Measurements from ENCODE around the gene LOXL4.

The LOXL4 gene

DNA sequence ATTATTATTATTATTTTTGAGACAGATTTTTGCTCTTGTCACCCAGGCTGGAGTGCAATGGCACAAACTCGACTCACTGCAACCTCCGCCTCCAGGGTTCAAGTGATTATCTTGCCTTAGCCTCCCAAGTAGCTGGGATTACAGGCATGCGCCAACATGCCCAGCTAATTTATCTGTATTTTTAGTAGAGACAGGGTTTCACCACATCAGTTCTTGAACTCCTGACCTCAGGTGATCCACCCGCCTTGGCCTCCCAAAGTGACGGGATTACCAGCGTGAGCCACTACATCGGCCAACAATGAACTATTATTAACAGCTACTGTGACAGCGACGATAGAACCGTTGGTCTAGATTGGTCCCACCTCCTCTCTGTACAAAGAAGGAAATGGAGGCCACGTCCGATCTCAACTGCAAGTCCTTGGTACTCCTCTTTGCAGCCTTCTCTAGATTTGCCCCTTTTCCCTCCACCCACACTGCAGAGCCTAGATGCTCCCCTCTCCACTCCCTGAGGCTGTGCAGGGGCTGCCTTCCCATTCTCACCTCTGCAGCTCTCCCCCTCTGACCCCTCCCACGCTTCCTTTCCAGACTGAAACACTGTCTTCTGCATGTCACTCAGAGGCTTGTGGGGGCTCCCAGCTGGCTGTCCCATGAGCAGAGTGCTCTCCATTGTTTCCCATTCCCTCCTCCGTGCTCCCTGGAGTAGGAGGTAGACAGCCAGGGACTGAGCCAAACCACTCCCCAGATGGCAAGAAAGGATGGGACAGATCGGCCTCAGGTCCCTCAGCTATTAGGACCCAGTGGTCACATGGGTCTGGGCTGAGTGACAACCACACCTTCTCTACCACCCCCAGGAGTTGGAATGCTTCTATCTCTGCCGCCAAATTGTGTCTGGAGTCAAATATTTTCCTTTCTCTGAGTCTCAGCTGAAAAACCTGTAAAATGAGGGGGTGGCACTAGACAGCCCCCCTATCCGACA, 2.3 kb downstream of the LOXL4 start:
- FAIRE-seq (no peak), DNase-seq (ENCODE audit: insufficient read length, low spot score) (no peak)

DNA sequence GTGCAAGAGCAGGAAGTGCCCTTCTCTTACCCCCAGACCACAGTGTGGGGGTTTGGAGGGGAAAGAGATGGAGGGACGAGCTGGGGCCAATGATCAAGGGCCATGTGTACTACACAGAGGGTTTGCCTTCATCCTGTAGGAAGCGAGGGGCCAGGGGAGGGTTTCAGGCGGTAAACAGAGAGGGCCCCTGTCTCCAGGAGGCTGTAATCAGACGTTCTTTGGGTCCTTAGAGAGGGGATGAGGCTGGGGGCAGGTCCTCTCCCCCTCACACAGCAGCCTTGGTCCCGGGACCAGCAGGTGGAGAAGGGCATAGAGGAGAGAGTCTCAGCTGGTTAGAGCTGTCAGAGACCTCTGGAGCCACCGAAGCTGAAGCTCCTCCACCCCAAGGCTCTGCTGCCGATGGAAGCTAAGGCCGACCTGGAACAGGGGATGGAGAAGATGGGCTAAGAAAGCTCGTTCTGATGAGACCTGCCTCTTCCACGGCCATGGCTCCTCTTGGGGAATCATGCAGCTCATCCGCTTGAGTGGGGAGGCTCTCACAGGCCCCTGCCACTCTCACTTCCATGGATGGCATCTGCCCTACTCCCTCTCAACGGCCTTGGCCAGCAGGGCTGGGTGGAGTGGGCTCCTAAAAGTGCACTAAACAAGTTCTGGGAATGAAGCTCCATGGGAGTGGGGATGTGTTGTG, 3.5 kb downstream of the LOXL4 start:
- FAIRE-seq (peak; percentile 23), DNase-seq (ENCODE audit: insufficient read length, low spot score) (no peak)

DNA sequence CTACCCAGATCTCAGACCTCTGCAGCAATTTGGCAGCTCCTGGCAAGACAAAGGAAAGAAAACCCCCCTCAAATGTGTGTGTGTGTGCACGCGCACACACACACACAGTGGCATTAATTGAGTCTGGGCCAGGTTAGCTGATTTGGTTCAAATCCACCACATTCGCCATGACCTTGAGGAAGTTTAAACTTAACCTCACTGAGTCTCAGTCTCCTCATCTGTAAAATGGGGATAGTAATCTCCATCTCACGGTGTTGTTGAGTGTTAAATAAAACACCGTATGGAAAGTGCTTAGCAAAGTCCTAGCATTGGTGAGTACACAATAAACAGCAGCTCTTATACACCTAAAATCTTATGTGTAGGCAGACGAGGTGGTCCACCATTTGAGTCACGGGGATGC, 4.9 kb downstream of the LOXL4 start:
- no peak for FAIRE-seq
- no peak for DNase-seq (ENCODE audit: insufficient read length, low spot score)

DNA sequence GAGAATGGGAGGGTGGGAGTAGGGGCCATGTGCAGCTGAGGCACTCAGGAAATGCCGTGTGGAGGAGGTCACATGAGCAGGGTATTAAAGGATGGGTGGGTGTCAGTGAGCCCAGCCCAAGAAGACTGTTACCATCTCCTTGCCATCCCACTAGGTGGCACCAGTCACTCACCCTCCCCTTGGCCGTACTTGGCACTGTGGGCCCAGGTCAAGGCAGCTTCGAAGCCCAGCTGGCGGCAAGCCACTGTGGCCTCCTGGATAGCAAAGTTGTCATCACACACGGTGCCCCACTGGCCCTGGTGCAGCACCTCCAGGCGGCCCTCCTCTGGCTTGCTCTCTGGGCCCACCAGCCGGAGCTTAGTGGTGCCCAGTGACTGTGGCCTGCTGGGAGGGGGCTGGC, 5.4 kb downstream of the LOXL4 start:
- DNase-seq (ENCODE audit: insufficient read length, low spot score) (no peak), FAIRE-seq (peak; percentile 70)

DNA sequence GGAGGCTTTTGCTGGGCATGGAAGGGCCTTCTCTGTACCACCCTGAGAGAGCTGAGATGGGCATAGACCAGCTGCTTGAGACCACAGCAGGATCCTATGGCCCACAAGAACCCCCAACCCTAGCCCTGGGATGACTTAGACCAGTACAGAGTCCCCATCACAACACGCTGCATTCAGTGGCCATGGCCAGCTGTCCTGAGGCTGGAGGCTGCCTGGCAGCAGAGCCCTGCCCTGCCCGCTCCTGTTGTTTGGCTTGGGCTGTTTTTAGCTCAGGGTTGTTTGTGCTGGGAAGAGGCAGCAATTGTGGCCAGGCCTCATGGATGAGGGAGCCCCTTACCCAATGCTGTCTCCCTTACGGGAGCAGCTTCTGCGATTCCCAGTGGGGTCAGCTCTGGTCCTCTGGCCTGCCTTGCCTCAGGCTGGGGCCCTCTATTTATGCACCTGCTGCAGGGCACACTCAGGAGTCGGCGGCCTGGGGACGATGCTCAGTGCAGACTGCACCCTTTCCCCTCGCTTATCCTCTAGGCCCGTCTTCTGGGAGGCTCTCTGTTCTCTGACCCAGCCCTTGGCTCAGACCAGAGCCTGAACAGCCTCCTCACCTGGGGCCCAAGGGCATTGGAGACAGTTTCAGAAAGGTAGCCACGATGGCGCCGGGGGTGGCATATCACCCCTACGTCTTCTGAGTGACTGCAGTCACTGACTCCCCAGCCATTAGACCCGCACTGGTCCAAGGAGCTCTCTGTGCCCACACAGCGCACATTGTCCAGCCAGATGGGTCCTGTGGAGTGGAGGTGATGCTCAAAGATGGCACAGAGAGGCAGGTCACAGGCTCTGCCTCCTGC, 6.3 kb downstream of the LOXL4 start:
- FAIRE-seq (no peak), DNase-seq (ENCODE audit: insufficient read length, low spot score) (no peak)

DNA sequence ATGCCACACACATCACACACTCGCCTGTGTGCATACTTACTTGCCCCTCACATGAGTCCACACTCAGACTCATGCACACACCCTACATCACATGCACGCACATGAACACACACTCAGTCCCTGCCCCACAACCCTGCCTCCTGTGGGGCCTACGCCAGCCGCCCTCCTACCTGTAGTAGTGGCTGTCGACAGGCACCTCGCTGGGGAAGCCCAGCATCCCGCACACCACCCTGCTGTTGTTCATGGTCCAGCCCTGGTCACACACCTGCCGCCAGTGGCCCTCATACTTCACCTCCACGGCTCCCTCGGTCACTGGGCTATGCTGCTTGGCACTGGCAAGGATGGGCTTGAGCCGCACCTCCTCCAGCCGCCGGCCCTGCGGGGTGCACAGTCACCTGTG, 7.2 kb downstream of the LOXL4 start:
- no peak for FAIRE-seq
- DNase-seq (ENCODE audit: insufficient read length, low spot score) = no peak

DNA sequence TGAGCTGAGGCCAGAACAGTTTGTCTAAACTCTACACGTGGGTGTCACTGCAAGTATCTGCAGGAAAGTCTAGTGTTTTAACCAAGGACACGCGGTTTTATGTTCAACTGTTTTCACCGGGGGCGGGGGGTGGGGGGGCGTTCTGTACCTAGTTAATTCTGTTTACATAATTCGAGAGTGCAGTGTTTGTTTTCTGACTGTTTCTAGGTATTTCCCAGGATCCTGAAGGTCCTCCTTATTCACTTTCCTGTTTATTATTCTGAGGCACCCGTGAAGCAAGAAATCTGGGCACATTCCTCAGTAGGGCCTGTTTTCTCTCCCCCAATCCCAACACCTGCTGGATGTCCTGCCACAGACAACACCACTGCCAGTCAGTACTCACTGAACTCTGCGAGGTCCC, 7.6 kb downstream of the LOXL4 start:
- DNase-seq (ENCODE audit: insufficient read length, low spot score) = no peak
- no peak for FAIRE-seq

DNA sequence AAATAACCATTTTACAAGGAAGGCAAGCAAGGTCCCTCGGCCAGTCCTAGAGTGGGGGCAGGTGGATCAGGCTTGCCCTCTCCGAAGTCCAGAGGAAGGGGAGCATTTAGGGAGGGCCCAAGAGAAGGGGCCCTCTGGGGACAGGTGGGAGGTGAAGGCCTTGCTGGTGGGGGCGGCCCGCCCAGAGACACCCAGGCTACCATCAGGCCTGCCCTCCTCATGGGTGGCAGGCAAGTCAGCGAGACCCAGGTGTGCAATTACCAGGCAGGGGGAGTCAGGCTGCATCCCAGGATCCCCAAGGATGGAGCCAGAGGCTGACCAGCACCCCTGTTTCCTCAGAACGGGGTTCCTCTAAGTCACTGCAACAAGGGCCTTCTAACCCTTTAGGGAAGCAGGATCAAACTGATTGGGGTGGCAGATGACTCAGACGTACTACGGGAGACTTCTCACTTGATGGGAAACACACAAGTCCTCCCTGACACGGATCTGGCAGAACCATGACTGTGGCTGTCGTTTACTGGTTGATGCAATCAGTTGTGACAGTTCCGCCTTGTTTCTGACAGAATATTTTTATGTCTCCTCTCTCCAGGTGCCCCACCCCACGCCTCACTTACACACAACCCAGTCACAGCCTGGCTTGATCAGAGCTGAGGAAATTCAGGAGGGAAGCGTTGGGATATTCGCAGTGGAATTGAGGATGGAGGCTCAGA, 8.2 kb downstream of the LOXL4 start:
- FAIRE-seq (no peak), DNase-seq (ENCODE audit: insufficient read length, low spot score) (no peak)

DNA sequence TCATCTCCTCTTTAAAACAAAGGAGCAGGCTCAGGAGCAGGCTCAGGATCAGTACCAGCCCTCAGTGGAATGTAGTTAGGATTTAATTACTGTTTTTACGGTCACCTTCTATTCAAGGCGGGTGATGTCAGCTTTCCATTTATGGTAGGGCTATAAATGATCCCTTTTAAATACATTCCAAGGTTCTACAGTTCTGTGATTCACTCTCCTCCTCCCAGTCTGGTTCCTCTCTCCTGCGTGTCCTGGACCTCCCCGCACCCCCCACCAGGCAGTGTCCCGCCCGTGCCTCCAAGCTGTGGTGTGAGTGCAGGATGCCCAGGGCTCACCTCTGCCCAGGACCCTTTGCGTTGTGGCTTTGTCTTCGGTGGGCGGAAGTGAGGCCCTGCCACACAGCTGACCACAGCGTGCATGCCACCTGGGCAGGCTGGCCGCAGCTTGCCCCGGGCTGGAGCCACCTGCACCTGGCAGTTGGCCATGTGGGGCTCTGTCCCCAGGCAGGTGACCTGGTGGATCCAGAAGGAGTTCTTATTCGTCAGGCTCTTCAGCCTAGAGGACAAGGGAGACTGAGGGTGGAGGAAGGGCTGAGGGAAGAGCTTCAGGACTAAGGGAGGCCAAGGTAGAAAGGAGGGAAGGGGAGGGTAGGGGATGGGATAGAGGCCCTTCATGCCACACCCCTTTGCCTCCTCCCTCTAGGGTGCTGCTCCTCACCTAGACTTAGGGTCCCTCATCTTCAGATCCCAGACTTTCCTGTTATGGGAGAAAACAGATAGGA, 9.1 kb downstream of the LOXL4 start:
- DNase-seq (ENCODE audit: insufficient read length, low spot score) = no peak
- no peak for FAIRE-seq

DNA sequence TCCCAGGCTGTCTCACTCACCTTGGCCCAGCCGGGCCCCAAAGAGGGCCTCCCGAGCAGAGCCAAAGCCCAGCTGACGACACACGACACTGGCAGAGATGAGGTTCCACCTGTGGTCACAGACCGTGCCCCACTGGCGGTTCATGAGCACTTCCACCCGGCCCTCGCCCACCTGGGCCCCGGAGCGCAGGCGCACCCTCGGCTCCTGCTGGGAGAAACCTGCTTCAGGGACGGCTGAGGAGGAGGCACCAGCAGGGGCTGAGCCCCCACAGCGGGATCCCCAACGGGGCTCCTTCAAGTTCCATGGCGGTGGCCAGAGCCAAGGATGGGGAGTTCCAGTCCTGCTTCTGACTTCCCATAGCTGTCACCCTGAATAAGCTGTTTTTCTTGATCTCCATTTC, 10.0 kb downstream of the LOXL4 start:
- FAIRE-seq (no peak), DNase-seq (ENCODE audit: insufficient read length, low spot score) (no peak)

DNA sequence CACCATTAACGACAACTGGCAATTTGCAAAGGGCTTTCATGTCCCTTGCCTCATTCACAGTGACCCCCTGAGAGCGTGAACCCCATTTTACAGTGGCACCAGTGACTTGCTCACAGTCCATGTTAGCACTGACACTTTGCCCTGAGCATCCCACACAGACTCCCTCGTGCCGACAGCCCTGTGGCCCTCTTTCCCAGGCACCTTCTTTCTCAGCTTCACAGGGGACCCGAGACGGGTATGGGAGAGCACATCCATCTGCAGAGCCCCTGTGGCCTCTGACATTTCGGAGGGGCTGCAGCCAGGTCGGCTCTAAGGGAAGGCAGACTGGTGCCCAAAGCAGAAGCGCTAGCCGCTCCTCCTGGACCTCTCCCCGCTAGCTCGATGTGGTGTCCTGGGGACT, 10.8 kb downstream of the LOXL4 start:
- no peak for FAIRE-seq
- DNase-seq (ENCODE audit: insufficient read length, low spot score) = no peak

DNA sequence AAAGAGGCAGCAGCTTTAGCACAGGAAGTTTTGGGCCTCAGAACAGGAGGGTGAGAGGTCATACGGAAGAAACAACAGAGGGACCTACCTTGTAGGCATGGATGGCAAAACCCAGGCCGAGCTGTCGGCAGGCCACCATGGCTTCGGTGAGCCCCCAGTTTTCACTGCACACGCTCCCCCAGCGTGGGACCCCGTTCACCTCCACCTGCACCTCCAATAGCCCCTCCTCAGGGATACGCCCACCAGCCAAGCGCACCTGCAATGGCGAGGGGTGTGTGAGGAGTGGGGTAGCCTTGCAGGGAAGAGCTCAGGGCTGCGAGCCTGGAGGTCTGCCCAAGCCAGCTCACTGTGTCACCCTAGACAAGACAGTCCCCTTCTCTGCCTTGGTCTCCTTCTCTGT, 11.3 kb downstream of the LOXL4 start:
- DNase-seq (ENCODE audit: insufficient read length, low spot score) (no peak), FAIRE-seq (no peak)

DNA sequence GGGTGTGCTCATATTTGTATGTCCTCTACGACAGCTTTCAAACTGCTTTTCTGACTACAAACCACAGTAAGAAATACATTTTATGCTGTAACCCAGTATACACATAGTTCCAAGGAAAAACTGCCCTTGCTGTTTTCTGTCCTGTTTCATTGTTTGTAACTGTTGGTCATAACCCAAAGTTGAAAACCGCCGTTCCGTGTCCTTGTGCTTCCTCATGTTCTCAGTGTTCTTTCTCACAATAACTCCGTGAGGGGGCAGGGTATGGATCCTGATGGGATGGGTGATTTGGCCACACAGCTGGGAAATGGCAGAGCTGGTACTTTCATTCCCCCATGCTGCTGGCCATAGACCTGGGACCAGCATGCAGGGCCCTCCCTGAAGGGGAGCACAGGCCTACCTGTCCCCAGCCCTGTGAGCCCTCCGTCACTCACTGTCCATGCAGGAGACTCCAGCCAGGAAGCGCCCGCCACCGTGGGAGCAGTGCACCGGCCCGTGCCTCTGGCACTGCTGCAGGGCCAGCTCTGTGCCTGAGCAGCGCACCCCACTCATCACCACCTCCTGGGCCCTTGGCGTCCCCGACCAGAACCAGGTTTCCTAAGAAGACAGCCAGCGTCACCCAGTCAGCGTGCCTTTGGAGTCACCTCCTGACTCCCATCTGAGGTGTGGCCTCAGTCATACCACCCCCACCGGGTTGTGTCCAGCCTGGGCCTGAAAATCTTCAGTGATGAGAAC, 12.7 kb downstream of the LOXL4 start:
- DNase-seq (ENCODE audit: insufficient read length, low spot score) = no peak
- FAIRE-seq = no peak

DNA sequence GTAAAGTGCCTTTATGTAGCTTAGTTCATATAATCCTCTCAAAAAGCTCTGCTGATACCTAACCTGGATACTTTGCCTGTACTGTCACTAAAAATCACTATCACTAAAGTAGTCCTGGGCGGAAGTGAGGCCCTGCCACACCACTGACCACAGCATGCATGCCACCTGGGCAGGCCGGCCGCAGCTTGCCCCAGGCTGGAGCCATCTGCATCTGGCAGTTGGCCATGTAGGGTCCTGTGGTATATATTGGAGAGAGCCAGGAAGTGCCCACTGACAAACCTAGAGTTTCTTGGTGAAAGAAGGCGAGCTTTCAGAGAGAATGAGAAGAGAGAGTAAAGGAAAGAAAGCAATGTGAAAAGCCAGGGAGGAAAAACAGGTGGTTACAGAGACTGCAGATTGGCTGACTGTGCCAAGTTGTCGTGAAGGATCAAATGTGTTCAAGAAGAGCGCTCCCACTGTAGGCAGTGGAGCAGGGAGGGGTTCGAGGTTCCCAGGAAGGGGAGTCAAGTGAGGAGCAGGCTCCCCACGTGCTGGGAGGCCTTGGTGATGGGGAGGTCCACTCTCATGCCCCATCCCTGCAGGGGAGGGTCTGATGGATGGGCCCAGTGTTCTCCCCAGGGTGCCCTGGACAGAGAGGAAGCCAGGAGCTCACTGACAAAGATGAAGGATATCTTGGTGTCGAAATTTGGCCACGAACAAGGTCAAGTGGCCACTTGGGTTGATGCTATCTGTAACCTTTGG, 13.6 kb downstream of the LOXL4 start:
- DNase-seq (ENCODE audit: insufficient read length, low spot score) = no peak
- no peak for FAIRE-seq

DNA sequence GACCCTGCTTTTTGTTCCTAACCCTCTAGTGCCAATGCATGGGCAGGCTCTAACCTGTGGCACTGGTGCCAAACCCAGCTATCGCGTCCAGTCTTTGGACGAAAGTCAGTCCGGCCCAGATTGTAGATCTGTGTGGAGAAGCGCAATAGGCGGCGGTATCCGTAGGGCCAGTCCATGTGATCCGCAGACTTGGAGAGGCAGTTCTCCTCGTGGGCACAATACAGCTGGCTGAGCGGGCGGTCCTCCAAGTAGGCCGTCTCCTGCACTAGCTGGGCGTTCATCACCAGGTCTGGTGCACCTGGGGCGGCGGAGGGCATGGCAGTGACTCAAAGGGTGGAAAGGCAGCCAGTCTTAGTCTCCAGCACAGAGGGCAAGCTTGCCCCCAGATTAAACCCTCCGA, 14.5 kb downstream of the LOXL4 start:
- no peak for FAIRE-seq
- DNase-seq (ENCODE audit: insufficient read length, low spot score) = no peak

DNA sequence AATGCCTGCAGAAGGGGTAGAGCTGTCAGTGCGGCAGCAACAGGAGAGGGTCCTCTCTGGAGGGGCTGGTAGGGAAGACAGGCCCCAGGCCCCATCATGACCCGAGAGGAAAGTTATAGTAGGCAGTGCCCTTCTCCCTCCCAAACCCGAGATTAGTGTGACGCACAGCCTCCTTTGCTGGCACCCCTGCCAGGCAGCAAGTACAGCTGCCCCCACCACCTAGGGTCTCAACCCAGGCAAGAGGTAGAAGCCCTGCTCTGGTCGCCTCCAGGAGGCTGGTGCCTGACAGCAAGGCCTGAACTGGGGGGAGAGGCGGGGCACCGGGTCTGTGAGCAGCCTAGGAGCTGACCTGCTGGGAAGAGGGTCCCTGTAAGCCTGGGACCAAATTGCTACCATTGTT, 15.5 kb downstream of the LOXL4 start:
- DNase-seq (ENCODE audit: insufficient read length, low spot score) (no peak), FAIRE-seq (no peak)

DNA sequence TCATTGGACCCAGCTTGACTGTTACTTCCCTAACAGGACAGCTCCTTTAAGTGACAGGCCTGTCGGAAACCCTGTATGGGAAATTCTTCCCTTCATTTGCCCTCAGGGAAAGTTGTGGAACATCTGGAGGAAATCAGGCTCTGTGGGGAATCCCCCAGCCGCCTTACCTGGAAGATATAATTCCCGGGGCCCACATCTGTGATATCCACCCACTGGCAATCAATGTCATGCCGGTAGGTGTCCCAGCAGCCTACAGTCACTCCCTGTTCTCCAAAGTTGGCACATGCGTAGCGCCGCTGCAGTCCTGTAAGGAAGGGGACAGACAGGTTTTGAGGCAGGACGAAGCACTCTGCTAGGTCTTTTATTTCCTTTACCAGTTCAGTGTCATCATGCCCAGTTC, 16.6 kb downstream of the LOXL4 start:
- DNase-seq (ENCODE audit: insufficient read length, low spot score) = no peak
- FAIRE-seq = no peak

DNA sequence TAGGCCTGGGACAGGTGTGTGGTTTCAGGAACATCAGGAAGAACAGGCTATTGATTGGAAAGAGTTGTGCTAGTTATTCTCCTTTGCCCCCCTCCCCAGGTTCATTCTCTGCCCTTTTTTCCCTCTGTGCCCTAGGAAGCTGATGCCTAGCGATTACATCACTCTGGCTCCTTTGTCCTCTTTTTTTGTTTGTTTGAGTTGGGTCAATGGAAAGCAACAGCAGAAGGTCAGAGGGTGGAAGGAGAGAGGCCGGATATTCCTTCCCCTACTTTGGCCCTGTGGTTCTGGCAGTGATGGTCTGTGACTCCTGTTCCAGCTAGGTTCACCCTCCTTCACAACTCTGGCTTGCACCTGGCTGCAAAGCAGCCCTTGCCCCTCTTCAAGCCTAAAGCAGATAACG, 18.9 kb downstream of the LOXL4 start:
- FAIRE-seq (no peak), DNase-seq (ENCODE audit: insufficient read length, low spot score) (no peak)

DNA sequence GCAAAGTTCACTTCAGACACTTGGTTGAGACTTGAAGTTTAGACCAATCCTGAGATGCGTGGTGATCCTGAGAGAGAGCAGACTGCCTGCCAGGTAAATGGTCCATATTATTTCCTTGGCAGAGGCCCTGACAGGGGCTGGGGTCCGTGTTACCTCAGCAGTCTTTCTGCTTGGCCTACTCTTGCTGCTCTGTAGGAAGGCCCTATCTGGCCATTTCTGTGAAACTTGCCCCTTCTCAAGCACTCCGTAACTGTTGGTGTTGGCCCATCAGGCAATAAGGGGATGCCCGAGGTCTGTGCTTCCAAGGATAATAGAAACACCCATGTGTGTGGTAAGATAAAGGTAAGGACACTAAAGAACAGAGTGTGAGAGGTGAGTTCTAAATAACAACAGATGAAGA, 20.0 kb downstream of the LOXL4 start:
- FAIRE-seq (no peak), DNase-seq (ENCODE audit: insufficient read length, low spot score) (no peak)

Data from HTR-8/SVneo (cell line).